HCT116 (cell line): ENCODE measurements around the gene SRRD. TPM values are rescaled to one million over a fixed set of nuclear protein-coding genes. Genes with fewer than 3 reads are reported as not detected.

Source experiments
- ATAC-seq: fragments of 200-7000 bp; cut with Tn5 transposase; 2 replicates; pipeline ENCODE4 v1.9.1; 2020; ENCODE audit warnings: mild to moderate bottlenecking, moderate library complexity
- BruUV-seq: library from RNA; stranded (reverse); fragments of 400-500 nt; replicated peaks from 2 replicates; lab custom pipeline; 2021; lab: Mats Ljungman, UMichigan
- CTCF ChIA-PET: fragments of 300-600 bp; sonication (Branson Sonifier 250); formaldehyde crosslinking; loops from one replicate; lab custom pipeline; 2021; ENCODE audit warnings: antibody characterized with exemption; lab: Charles Lee
- POLR2A ChIA-PET: fragments of 300-600, 350-600 bp; sonication (Branson Sonifier 250); formaldehyde crosslinking; loops from one replicate; lab custom pipeline; 2021; ENCODE audit warnings: antibody characterized with exemption; lab: Charles Lee
- RAD21 ChIA-PET, 2 experiments: fragments of 300-600 bp; sonication (Branson Sonifier 250); formaldehyde crosslinking; loops; one replicate each; lab custom pipeline; 2023; ENCODE audit warnings: low total read pairs in 2 of 2; ENCODE audit not compliant: uncharacterized antibody in 2 of 2, unreplicated experiment in 2 of 2, low non-redundant PET in 1 of 2; lab: Charles Lee
- DNase-seq: peaks from one replicate; pipeline ENCODE4 v3.0.0-alpha.2; 2010; ENCODE audit warnings: low read depth, low spot score
- H2AFZ ChIP-seq: fragments of 200-600 bp; shearing (Covaris generic), sonication (generic); 2 replicates; pipeline ENCODE4 v1.6.1; 2017; ENCODE audit warnings: low read depth, mixed run types, mixed read lengths, antibody characterized with exemption, low read length; ENCODE audit not compliant: poor library complexity, severe bottlenecking
- H3K27ac ChIP-seq: 2 replicates; pipeline ENCODE4 v1.5.1; 2012; ENCODE audit warnings: low read depth, low read length
- H3K27me3 ChIP-seq: fragments of 200-600 bp; sonication (generic); 2 replicates; pipeline ENCODE4 v1.6.1; 2016; ENCODE audit warnings: mixed run types, low read length, mixed read lengths; ENCODE audit not compliant: insufficient read depth
- H3K36me3 ChIP-seq, 2 experiments: fragments of 200-500 bp in 1 of 2; fragments of 200-600 bp in 1 of 2; sonication (Bioruptor generic) in 1 of 2; sonication (generic) in 1 of 2; 2 replicates each; pipeline versions ENCODE4 v1.5.1 to v1.6.1; 2014 to 2016; ENCODE audit warnings: low read length in 2 of 2, inconsistent platforms in 1 of 2, mixed read lengths in 1 of 2, mixed run types in 1 of 2; ENCODE audit not compliant: insufficient read depth in 2 of 2, control insufficient read depth in 1 of 2
- H3K4me1 ChIP-seq, 2 experiments: fragments of 200-600 bp in 1 of 2; sonication (generic) in 1 of 2; 2 replicates each; pipeline versions ENCODE4 v1.5.1 to v1.6.1; 2012 to 2017; ENCODE audit warnings: low read length in 2 of 2, inconsistent platforms in 1 of 2, mild to moderate bottlenecking in 1 of 2, mixed read lengths in 1 of 2, mixed run types in 1 of 2, moderate library complexity in 1 of 2; ENCODE audit not compliant: insufficient read depth in 2 of 2, control insufficient read depth in 1 of 2
- H3K4me2 ChIP-seq: fragments of 200-600 bp; sonication (generic); 2 replicates; pipeline ENCODE4 v1.6.1; 2017; ENCODE audit warnings: mixed run types, low read length, mixed read lengths
- H3K4me3 ChIP-seq, 2 experiments: fragments of 200-600 bp in 1 of 2; sonication (generic) in 1 of 2; replicated peaks in 1 of 2; 2 replicates each; pipeline ENCODE4 v1.5.1; 2011 to 2016; ENCODE audit warnings: low read length in 2 of 2, control low read depth in 1 of 2, low read depth in 1 of 2, mild to moderate bottlenecking in 1 of 2, mixed read lengths in 1 of 2, mixed run types in 1 of 2
- H3K79me2 ChIP-seq: fragments of 200-600 bp; sonication (generic); 2 replicates; pipeline ENCODE4 v1.6.1; 2017; ENCODE audit warnings: mild to moderate bottlenecking, mixed run types, low read length, moderate library complexity, mixed read lengths; ENCODE audit not compliant: insufficient read depth
- H3K9ac ChIP-seq: fragments of 200-600 bp; sonication (generic); 2 replicates; pipeline ENCODE4 v1.6.1; 2016; ENCODE audit warnings: low read length, mixed read lengths
- H3K9me2 ChIP-seq: fragments of 200-600 bp; sonication (generic), shearing (Covaris generic); 2 replicates; pipeline ENCODE4 v1.6.1; 2017; ENCODE audit warnings: mixed run types, mild to moderate bottlenecking, moderate library complexity; ENCODE audit not compliant: insufficient read depth
- H3K9me3 ChIP-seq, 2 experiments: fragments of 200-500 bp in 1 of 2; fragments of 200-600 bp in 1 of 2; sonication (Bioruptor generic) in 1 of 2; sonication (generic) in 1 of 2; 2 replicates each; pipeline ENCODE4 v1.6.1; 2014 to 2017; ENCODE audit warnings: low read length in 2 of 2, mixed read lengths in 2 of 2, inconsistent platforms in 1 of 2, low read depth in 1 of 2, mild to moderate bottlenecking in 1 of 2, mixed run types in 1 of 2, moderate library complexity in 1 of 2; ENCODE audit not compliant: control insufficient read depth in 1 of 2, insufficient read depth in 1 of 2
- H4K20me1 ChIP-seq: fragments of 200-600 bp; sonication (generic), shearing (Covaris generic); 2 replicates; pipeline ENCODE4 v1.6.1; 2017; ENCODE audit warnings: mixed run types, mild to moderate bottlenecking, moderate library complexity; ENCODE audit not compliant: insufficient read depth
- ATF3 ChIP-seq: IDR thresholded peaks from 2 replicates; pipeline ENCODE4 v1.6.1; 2012
- CEBPB ChIP-seq: IDR thresholded peaks from 2 replicates; pipeline ENCODE4 v1.6.1; 2012; ENCODE audit warnings: low read depth
- CTCF ChIP-seq, 3 experiments: fragments of 200-600 bp in 1 of 3; sonication (generic) in 1 of 3; IDR thresholded peaks in 2 of 3; conservative IDR thresholded peaks in 1 of 3; 2 replicates each; pipeline ENCODE4 v1.5.1; 2012 to 2017; ENCODE audit warnings: low read depth in 2 of 3, low read length in 2 of 3, antibody characterized with exemption in 1 of 3, borderline replicate concordance in 1 of 3, control low read depth in 1 of 3, mild to moderate bottlenecking in 1 of 3, mixed read lengths in 1 of 3, mixed run types in 1 of 3, moderate library complexity in 1 of 3; ENCODE audit not compliant: insufficient read depth in 1 of 3
- EZH2phosphoT487 ChIP-seq: fragments of 200-600 bp; IDR thresholded peaks from 2 replicates; pipeline ENCODE4 v1.6.1; 2018; ENCODE audit warnings: antibody characterized with exemption, borderline replicate concordance
- JUND ChIP-seq: IDR thresholded peaks from 2 replicates; pipeline ENCODE4 v1.6.1; 2012
- POLR2A ChIP-seq: IDR thresholded peaks from 2 replicates; pipeline ENCODE4 v1.7.0; 2011; ENCODE audit warnings: borderline replicate concordance; ENCODE audit not compliant: insufficient read depth, insufficient read length; ENCODE audit errors: extremely low read depth
- POLR2AphosphoS5 ChIP-seq: IDR thresholded peaks from 2 replicates; pipeline ENCODE4 v1.6.1; 2011; ENCODE audit warnings: mild to moderate bottlenecking, low read depth, low read length, moderate library complexity
- SIN3A ChIP-seq: IDR thresholded peaks from 2 replicates; pipeline ENCODE4 v1.6.1; 2012; ENCODE audit warnings: low read depth
- SP1 ChIP-seq: IDR thresholded peaks from 2 replicates; pipeline ENCODE4 v1.6.1; 2012; ENCODE audit warnings: low read depth
- SRF ChIP-seq: IDR thresholded peaks from 2 replicates; pipeline ENCODE4 v1.6.1; 2012; ENCODE audit warnings: low read depth
- TCF7L2 ChIP-seq: IDR thresholded peaks from 2 replicates; pipeline ENCODE4 v1.7.0; 2011; ENCODE audit warnings: borderline replicate concordance, inconsistent platforms; ENCODE audit not compliant: insufficient read depth, insufficient read length; ENCODE audit errors: extremely low read depth
- YY1 ChIP-seq: IDR thresholded peaks from 2 replicates; pipeline ENCODE4 v1.6.1; 2011; ENCODE audit warnings: low read length, low read depth, moderate library complexity, mild to moderate bottlenecking; ENCODE audit not compliant: insufficient replicate concordance; ENCODE audit errors: extremely low read depth
- intact Hi-C: fragments of 100-400 bp; cut with micrococcal nuclease; formaldehyde crosslinking; loops from 2 replicates; pipeline ENCODE4 v1.10.0; 2022
- total RNA-seq: library from RNA; stranded (reverse); gene quantifications from one replicate; pipeline ENCODE4 v1.2.1, GENCODE V29; 2021; ENCODE audit not compliant: unreplicated experiment

The SRRD gene
- total RNA-seq, 1 experiment from 2014 or later = 30.4 TPM

- ChIA-PET POLR2A (interaction anchor here (0.7 to 1.0 kb wide), 3 partner anchors 9 to 114 kb away, joined by 3 to 4 read pairs (median 3); no protein-coding TSS in a partner anchor), RAD21 (interaction anchor here in 1 of 2 experiments (0.6 kb wide), 1 partner anchor 196 kb away, joined by 3 read pairs; no protein-coding TSS in a partner anchor), CTCF (interaction anchor here (1.2 to 1.7 kb wide), 3 partner anchors 19 to 182 kb away, joined by 5 to 7 read pairs (median 7); no protein-coding TSS in a partner anchor)
- peaks cover 74% of the 10 kb centered on the region for H3K79me2 ChIP-seq
- TF ChIP-seq CEBPB (no peak), SP1 (no peak), POLR2AphosphoS5 (no peak), SIN3A (no peak), ATF3 (no peak), JUND (no peak), YY1 (no peak), SRF (no peak), CTCF (IDR thresholded peaks at IDR 0.05 in 2 of 3, conservative IDR thresholded peaks at IDR 0.05 in 1 of 3; ENCODE audit: borderline replicate concordance in 1 of 3, insufficient read depth in 1 of 3, low read depth in 2 of 3, low read length in 2 of 3) (no peak), TCF7L2 (no peak), POLR2A (no peak), EZH2phosphoT487 (no peak)
- BruUV-seq = no TSS peak
- no peaks in the 10 kb centered on the region for H4K20me1 ChIP-seq
- peak overlapping the region; percentile 79 for H3K27ac ChIP-seq
- H3K4me3 ChIP-seq = peak overlapping the region; percentile 78 to 95
- no peaks in the 10 kb centered on the region for H3K9me2 ChIP-seq
- H3K9ac ChIP-seq = peak overlapping the region; percentile 93
- H3K4me1 ChIP-seq = peaks cover 10 to 15% of the 10 kb centered on the region in 2 experiments
- peak overlapping the region; percentile 79 for H3K4me2 ChIP-seq
- no peak overlapping the region for H2AFZ ChIP-seq
- intact Hi-C loops = no loop called here
- H3K36me3 ChIP-seq = peaks cover 3 to 12% of the 10 kb centered on the region in 2 experiments; a peak in 2 of 4 replicates
- ATAC-seq (peak; percentile 6; the same call in 1 of the 2 replicates), DNase-seq (no peak)
- no peaks in the 10 kb centered on the region for H3K9me3 ChIP-seq
- H3K27me3 ChIP-seq = no peaks in the 10 kb centered on the region
Observed at GRCh38 chr22:26483043-26483438, 636 bp upstream of the SRRD start.
